Loucy (cell line): ENCODE measurements around the gene TLL1.

ENCODE experiments used
- H2AFZ ChIP-seq: fragments of 200-600 bp; sonication (generic); 2 replicates; pipeline ENCODE4 v1.6.0; 2016; ENCODE audit warnings: antibody characterized with exemption, mild to moderate bottlenecking, low read length, moderate library complexity
- H3F3A ChIP-seq: fragments of 200-600 bp; 2 replicates; pipeline ENCODE4 v1.6.0; 2016; ENCODE audit warnings: antibody characterized with exemption, low read depth, mild to moderate bottlenecking
- H3K27me3 ChIP-seq: fragments of 200-600 bp; sonication (generic); 2 replicates; pipeline ENCODE4 v1.6.1; 2014; ENCODE audit warnings: low read length, mild to moderate bottlenecking; ENCODE audit not compliant: insufficient read depth, poor library complexity, severe bottlenecking
- H3K36me3 ChIP-seq: fragments of 200-600 bp; sonication (generic); 2 replicates; pipeline ENCODE4 v1.6.1; 2016; ENCODE audit warnings: low read length; ENCODE audit not compliant: insufficient read depth
- H3K4me1 ChIP-seq: fragments of 200-600 bp; sonication (generic); 2 replicates; pipeline ENCODE4 v1.5.1; 2014; ENCODE audit warnings: low read length, mild to moderate bottlenecking; ENCODE audit not compliant: insufficient read depth, poor library complexity, severe bottlenecking
- H3K4me2 ChIP-seq: fragments of 200-600 bp; sonication (generic); 2 replicates; pipeline ENCODE4 v1.6.0; 2014; ENCODE audit warnings: antibody characterized with exemption, low read length, low read depth, mild to moderate bottlenecking; ENCODE audit not compliant: poor library complexity, severe bottlenecking
- H3K4me3 ChIP-seq: fragments of 200-600 bp; sonication (generic); 2 replicates; pipeline ENCODE4 v1.5.1; 2014; ENCODE audit warnings: low read length, mild to moderate bottlenecking, mixed read lengths; ENCODE audit not compliant: poor library complexity, severe bottlenecking
- H3K79me2 ChIP-seq: fragments of 200-600 bp; sonication (generic); 2 replicates; pipeline ENCODE4 v1.6.1; 2014; ENCODE audit warnings: low read length; ENCODE audit not compliant: insufficient read depth
- H3K9ac ChIP-seq: fragments of 200-600 bp; sonication (generic); 2 replicates; pipeline ENCODE4 v1.6.0; 2014; ENCODE audit warnings: mild to moderate bottlenecking, low read depth, low read length, moderate library complexity; ENCODE audit not compliant: poor library complexity, severe bottlenecking
- H3K9me2 ChIP-seq: fragments of 200-600 bp; sonication (generic); replicated peaks from 2 replicates; pipeline ENCODE4 v1.6.1; 2016; ENCODE audit warnings: low read depth, low read length, mixed read lengths
- H3K9me3 ChIP-seq: fragments of 200-600 bp; sonication (generic); 2 replicates; pipeline ENCODE4 v1.6.1; 2014; ENCODE audit warnings: mild to moderate bottlenecking, antibody characterized with exemption, low read length, low read depth; ENCODE audit not compliant: insufficient read depth
- H4K20me1 ChIP-seq: fragments of 200-600 bp; sonication (generic); 2 replicates; pipeline ENCODE4 v1.6.0; 2014; ENCODE audit warnings: antibody characterized with exemption, low read length, mild to moderate bottlenecking; ENCODE audit not compliant: insufficient read depth, poor library complexity, severe bottlenecking
- EZH2phosphoT487 ChIP-seq: fragments of 200-600 bp; IDR thresholded peaks from 2 replicates; pipeline ENCODE4 v1.6.1; 2018; ENCODE audit warnings: antibody characterized with exemption, mild to moderate bottlenecking, moderate library complexity, borderline replicate concordance
- TF ChIP-seq, protein P1 (sequence below): fragments of 200-600 bp; sonication (generic); conservative IDR thresholded peaks from 2 replicates; pipeline ENCODE4 v1.5.1; 2014; ENCODE audit warnings: mild to moderate bottlenecking, antibody characterized with exemption, low read length

Gene TLL1

DNA sequence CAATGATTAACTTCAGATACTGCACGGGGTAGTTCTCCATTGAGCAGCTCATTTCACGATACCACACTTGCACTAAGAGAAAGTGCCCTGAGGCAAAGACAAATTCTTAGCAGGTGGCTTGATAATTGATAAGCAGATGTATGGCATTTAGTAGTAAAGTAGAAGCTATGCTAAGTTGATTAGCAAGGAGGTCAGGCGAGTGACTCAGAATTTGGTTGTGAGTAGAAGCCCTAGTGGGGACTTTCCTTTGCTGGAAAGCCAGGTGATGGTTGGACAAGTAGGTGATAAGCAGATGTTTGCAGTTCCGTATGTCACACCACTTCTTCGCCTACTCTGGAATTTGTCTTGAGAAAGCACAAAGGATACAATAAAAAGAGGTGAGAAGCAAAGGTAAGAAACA lies 58.7 kb downstream of the TLL1 start:
- no peaks in the 10 kb centered on the region for H3F3A ChIP-seq
- H3K36me3 ChIP-seq, result no peaks in the 10 kb centered on the region
- H2AFZ ChIP-seq, result no peak overlapping the region
- H3K9ac ChIP-seq, result no peak overlapping the region
- H4K20me1 ChIP-seq, result no peaks in the 10 kb centered on the region
- no peaks in the 10 kb centered on the region for H3K9me3 ChIP-seq
- H3K79me2 ChIP-seq, result no peaks in the 10 kb centered on the region
- TF ChIP-seq EZH2phosphoT487, result no peak
- TF ChIP-seq, protein P1, sequence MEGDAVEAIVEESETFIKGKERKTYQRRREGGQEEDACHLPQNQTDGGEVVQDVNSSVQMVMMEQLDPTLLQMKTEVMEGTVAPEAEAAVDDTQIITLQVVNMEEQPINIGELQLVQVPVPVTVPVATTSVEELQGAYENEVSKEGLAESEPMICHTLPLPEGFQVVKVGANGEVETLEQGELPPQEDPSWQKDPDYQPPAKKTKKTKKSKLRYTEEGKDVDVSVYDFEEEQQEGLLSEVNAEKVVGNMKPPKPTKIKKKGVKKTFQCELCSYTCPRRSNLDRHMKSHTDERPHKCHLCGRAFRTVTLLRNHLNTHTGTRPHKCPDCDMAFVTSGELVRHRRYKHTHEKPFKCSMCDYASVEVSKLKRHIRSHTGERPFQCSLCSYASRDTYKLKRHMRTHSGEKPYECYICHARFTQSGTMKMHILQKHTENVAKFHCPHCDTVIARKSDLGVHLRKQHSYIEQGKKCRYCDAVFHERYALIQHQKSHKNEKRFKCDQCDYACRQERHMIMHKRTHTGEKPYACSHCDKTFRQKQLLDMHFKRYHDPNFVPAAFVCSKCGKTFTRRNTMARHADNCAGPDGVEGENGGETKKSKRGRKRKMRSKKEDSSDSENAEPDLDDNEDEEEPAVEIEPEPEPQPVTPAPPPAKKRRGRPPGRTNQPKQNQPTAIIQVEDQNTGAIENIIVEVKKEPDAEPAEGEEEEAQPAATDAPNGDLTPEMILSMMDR, result no peak
- H3K9me2 ChIP-seq, result no peaks in the 10 kb centered on the region
- no peak overlapping the region for H3K4me3 ChIP-seq
- H3K4me1 ChIP-seq, result peaks cover 7% of the 10 kb centered on the region
- H3K4me2 ChIP-seq, result no peak overlapping the region
- H3K27me3 ChIP-seq, result no peaks in the 10 kb centered on the region

DNA sequence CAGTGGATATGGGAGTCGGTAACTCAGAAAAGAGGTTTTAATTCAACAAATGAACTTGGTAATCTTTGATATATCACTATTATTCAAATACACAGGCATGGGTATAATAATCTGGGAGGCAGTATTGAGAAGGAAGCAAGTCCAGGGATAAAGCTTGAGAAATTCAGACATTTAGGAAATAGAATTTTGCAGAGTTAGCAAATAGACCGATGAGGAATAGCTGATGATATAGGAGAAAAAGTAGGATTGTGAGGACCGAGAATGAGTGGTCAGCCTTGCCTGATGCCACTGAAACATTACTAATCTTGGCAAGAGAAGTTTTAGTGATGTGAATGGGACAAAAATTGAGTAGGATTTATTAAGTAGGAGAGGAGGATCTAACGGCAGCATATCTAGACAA lies 71.9 kb downstream of the TLL1 start:
- no peak for TF ChIP-seq EZH2phosphoT487
- TF ChIP-seq, protein P1, result no peak
- H3K79me2 ChIP-seq, result no peaks in the 10 kb centered on the region
- H3K27me3 ChIP-seq, result no peaks in the 10 kb centered on the region
- no peak overlapping the region for H3K9ac ChIP-seq
- H3K36me3 ChIP-seq, result no peaks in the 10 kb centered on the region
- H4K20me1 ChIP-seq, result no peaks in the 10 kb centered on the region
- H3K9me3 ChIP-seq, result no peaks in the 10 kb centered on the region
- H2AFZ ChIP-seq, result no peak overlapping the region
- H3K4me2 ChIP-seq, result no peak overlapping the region
- H3K4me1 ChIP-seq, result no peaks in the 10 kb centered on the region
- no peak overlapping the region for H3K4me3 ChIP-seq
- H3F3A ChIP-seq, result no peaks in the 10 kb centered on the region
- no peaks in the 10 kb centered on the region for H3K9me2 ChIP-seq

DNA sequence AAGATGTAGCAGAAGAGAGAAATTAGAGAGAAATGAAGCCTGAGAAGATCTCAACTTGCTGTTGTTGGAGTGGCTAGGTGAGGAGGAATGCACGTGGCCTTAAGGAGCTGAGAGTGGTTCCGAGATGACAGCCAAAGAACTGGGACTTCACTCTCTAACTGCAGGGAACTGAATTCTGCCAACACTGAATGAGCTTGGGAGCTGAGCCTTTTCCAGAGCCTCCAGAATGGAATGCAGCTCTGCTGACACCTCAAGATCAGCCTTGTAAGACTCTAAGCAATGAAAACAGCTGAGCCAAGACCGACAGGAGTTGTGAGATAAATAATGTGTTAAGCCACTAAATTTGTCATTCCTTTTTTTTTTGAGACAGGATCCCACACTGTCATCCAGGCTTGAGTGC lies 73.0 kb downstream of the TLL1 start:
- no peak overlapping the region for H3K9ac ChIP-seq
- TF ChIP-seq, protein P1, result no peak
- H3K36me3 ChIP-seq, result no peaks in the 10 kb centered on the region
- no peaks in the 10 kb centered on the region for H3K27me3 ChIP-seq
- H2AFZ ChIP-seq, result no peak overlapping the region
- H3K9me2 ChIP-seq, result no peaks in the 10 kb centered on the region
- no peaks in the 10 kb centered on the region for H3F3A ChIP-seq
- H3K79me2 ChIP-seq, result no peaks in the 10 kb centered on the region
- H3K9me3 ChIP-seq, result no peaks in the 10 kb centered on the region
- no peaks in the 10 kb centered on the region for H3K4me1 ChIP-seq
- no peaks in the 10 kb centered on the region for H4K20me1 ChIP-seq
- no peak overlapping the region for H3K4me3 ChIP-seq
- H3K4me2 ChIP-seq, result no peak overlapping the region
